Testis (tissue), 3 donors: ENCODE measurements around the gene BCR. TPM values are rescaled to one million over a fixed set of nuclear protein-coding genes. Genes with fewer than 3 reads are reported as not detected.

ENCODE experiments used
- DNase-seq: peaks from one replicate; pipeline ENCODE4 v3.0.0-alpha.2; 2019
- H3K27ac ChIP-seq, 2 donors: fragments of 200-600 bp; sonication (generic); one replicate each; pipeline ENCODE4 v1.5.1; 2019
- H3K27me3 ChIP-seq: fragments of 200-600 bp; sonication (generic); one replicate; pipeline ENCODE4 v1.5.1; 2019
- H3K36me3 ChIP-seq: fragments of 200-600 bp; sonication (generic); one replicate; pipeline ENCODE4 v1.5.1; 2017; ENCODE audit warnings: low read depth; ENCODE audit errors: missing control alignments
- H3K4me1 ChIP-seq: fragments of 200-600 bp; sonication (generic); one replicate; pipeline ENCODE4 v1.5.1; 2019
- H3K4me3 ChIP-seq, 2 donors: fragments of 200-600 bp; sonication (generic); one replicate each; pipeline ENCODE4 v1.5.1; 2017 to 2019
- H3K9me3 ChIP-seq: fragments of 200-600 bp; sonication (generic); one replicate; pipeline ENCODE4 v1.5.1; 2017
- POLR2A ChIP-seq: fragments of 450-650 bp; IDR thresholded peaks from one replicate; pipeline ENCODE4 v1.6.1; 2017; ENCODE audit warnings: antibody characterized with exemption, mild to moderate bottlenecking, moderate library complexity
- WGBS, 2 donors: methylation state at CpG; one replicate each; pipeline ENCODE4 v1.1.5; 2018; 5-methylcytosine and 5-hydroxymethylcytosine counted together
- intact Hi-C: fragments of 100-400 bp; cut with DNase I; formaldehyde crosslinking; loops from one replicate; pipeline ENCODE4 v1.15.1; 2023; ENCODE audit warnings: low total_unique reads
- polyA plus RNA-seq: library from polyadenylated mRNA; stranded (reverse); fragments of 350-450 nt; fragmentation: Illumina TruSeq; extraction: RNeasy Lipid Tissue Mini Kit (QIAGEN cat#74804); gene quantifications from one replicate; pipeline ENCODE4 v1.2.3, GENCODE V29; 2014; ENCODE audit warnings: low read depth, low replicate concordance; ENCODE audit not compliant: insufficient read depth
- total RNA-seq, 2 donors: library from RNA; depleted of rRNA; stranded (reverse); fragments of >200 nt; gene quantifications; one replicate each; pipeline ENCODE4 v1.2.3, GENCODE V29; 2016
- TF ChIP-seq, protein P1 (sequence below), 3 experiments: fragments of 450-650 bp in 2 of 3; fragments of 200-600 bp in 1 of 3; sonication (generic) in 1 of 3; IDR thresholded peaks; one replicate each; pipeline ENCODE4 v1.5.1; 2016 to 2019; ENCODE audit warnings: antibody characterized with exemption in 3 of 3, mild to moderate bottlenecking in 2 of 3, moderate library complexity in 1 of 3

The BCR gene
- total and polyA plus RNA-seq, 3 donors from 2014 or later, result 52.5 to 108 (median 105) TPM

GRCh38 chr22:23285236-23285635 is 104.9 kb downstream of the BCR start:
- intact Hi-C loops, result no loop called here
- H3K4me1 ChIP-seq, result peaks cover 46% of the 10 kb centered on the region
- peak overlapping the region in 1 of 2 donors; percentile 13 for H3K27ac ChIP-seq
- H3K27me3 ChIP-seq, result no peaks in the 10 kb centered on the region
- no peak for DNase-seq
- H3K4me3 ChIP-seq, result no peak overlapping the region
- no peaks in the 10 kb centered on the region for H3K9me3 ChIP-seq
- WGBS, 2 donors, result 90 to 93% methylated on average over 7 to 8 of the region's 8 CpGs
- TF ChIP-seq, protein P1, sequence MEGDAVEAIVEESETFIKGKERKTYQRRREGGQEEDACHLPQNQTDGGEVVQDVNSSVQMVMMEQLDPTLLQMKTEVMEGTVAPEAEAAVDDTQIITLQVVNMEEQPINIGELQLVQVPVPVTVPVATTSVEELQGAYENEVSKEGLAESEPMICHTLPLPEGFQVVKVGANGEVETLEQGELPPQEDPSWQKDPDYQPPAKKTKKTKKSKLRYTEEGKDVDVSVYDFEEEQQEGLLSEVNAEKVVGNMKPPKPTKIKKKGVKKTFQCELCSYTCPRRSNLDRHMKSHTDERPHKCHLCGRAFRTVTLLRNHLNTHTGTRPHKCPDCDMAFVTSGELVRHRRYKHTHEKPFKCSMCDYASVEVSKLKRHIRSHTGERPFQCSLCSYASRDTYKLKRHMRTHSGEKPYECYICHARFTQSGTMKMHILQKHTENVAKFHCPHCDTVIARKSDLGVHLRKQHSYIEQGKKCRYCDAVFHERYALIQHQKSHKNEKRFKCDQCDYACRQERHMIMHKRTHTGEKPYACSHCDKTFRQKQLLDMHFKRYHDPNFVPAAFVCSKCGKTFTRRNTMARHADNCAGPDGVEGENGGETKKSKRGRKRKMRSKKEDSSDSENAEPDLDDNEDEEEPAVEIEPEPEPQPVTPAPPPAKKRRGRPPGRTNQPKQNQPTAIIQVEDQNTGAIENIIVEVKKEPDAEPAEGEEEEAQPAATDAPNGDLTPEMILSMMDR (IDR thresholded peaks at IDR 0.05), result no peak
- no peak for TF ChIP-seq POLR2A
- no peaks in the 10 kb centered on the region for H3K36me3 ChIP-seq

DNA sequence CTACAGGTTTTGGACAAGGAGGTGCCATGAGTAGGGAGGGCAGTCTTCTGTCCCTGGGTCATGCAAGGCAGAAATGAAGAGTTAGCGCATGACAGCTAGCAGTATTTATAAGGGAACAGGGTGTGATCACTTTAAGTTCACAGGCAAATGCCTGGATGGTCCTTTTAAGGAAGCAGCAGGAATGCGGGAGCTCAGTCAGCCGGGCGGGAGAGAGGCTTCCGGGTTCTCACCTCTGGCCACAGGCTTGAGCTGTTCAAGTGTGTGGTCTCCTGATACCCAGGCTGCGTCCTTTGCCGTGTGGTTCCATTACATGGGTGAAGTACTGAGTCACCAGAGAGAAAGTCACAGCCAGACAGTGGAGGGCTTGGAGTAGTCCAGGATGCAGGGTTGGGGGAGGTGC is 105.4 kb downstream of the BCR start:
- DNase-seq, result no peak
- Histone ChIP-seq H3K27ac (no peak overlapping the region), H3K36me3 (no peaks in the 10 kb centered on the region), H3K4me1 (peaks cover 46% of the 10 kb centered on the region), H3K27me3 (no peaks in the 10 kb centered on the region), H3K4me3 (no peak overlapping the region), H3K9me3 (no peaks in the 10 kb centered on the region)
- WGBS, 2 donors, result 64 to 73% methylated on average over 6 to 7 of the region's 7 CpGs
- TF ChIP-seq, protein P1 (IDR thresholded peaks at IDR 0.05), result no peak
- no peak for TF ChIP-seq POLR2A
- intact Hi-C loops, result no loop called here

GRCh38 chr22:23286296-23286695 is 106.0 kb downstream of the BCR start:
- H3K27ac ChIP-seq, result no peak overlapping the region
- intact Hi-C loops, result no loop called here
- TF ChIP-seq, protein P1 (IDR thresholded peaks at IDR 0.05), result no peak
- no peak for TF ChIP-seq POLR2A
- no peaks in the 10 kb centered on the region for H3K9me3 ChIP-seq
- no peak overlapping the region for H3K4me3 ChIP-seq
- DNase-seq, result no peak
- H3K4me1 ChIP-seq, result peaks cover 43% of the 10 kb centered on the region
- 95 to 100% methylated on average over 2 of the region's 2 CpGs for WGBS, 2 donors
- H3K36me3 ChIP-seq, result no peaks in the 10 kb centered on the region
- no peaks in the 10 kb centered on the region for H3K27me3 ChIP-seq

- H3K4me1 ChIP-seq, result peaks cover 33% of the 10 kb centered on the region
Measured at GRCh38 chr22:23287136-23288095, 107.1 kb downstream of the BCR start.

More at GRCh38 chr22:23287136-23288095, 107.1 kb downstream of the BCR start:
- DNase-seq, result no peak
- TF ChIP-seq, protein P1 (IDR thresholded peaks at IDR 0.05), result no peak
- no peak for TF ChIP-seq POLR2A
- intact Hi-C loops, result no loop called here
- no peak overlapping the region for H3K4me3 ChIP-seq
- no peak overlapping the region for H3K27ac ChIP-seq
- no peaks in the 10 kb centered on the region for H3K27me3 ChIP-seq
- no peaks in the 10 kb centered on the region for H3K9me3 ChIP-seq
- WGBS, 2 donors, result 88 to 94% methylated on average over 14 to 21 of the region's 21 CpGs
- no peaks in the 10 kb centered on the region for H3K36me3 ChIP-seq
